Measurements from ENCODE around the gene ATP9A.

DNA sequence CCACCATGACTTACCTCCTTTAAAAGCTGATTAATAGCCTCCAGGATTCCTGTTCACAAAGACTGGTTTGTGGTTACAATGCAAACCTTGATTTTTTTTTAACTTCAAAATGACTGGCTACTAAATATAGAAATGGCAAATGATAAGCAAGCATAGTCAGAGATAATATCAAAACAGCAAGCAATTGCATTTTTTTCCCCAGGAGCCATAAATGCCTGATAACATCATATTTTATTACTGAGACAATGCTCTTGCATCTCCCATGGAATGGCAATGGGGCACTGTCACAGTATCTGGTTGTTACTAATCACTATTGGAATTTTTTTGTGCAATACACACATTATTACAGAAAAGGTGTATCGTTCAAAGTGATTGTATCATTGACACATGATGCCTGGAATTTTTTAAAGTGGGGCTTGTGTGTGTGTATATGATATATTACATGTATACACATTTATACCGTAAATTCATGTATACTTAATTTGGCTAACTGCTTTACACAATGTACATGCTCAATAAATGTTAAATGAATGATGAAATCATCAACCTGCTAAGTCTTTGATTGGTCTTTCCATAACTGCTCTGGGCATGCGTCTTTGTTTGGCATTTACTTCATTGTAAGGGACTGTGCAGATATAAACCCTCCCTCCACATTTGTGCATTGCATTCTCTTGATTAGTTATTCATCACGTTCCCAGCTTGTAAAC, 35.1 kb upstream of the ATP9A start:
- no peak for TF ChIP-seq POLR2AphosphoS5 (IDR thresholded peaks at IDR 0.05; ENCODE audit: borderline replicate concordance, low read depth, low read length)
- no peak for TF ChIP-seq EZH2 (IDR thresholded peaks at IDR 0.05)
- TF ChIP-seq FOXP2 (optimal IDR thresholded peaks at IDR 0.05; ENCODE audit: control extremely low read depth, extremely low read length, insufficient read depth), result no peak

All from SK-N-MC (cell line).